PC-3 (cell line): ENCODE results near the gene TSPAN16. TPM values are rescaled to one million over a fixed set of nuclear protein-coding genes. Genes with fewer than 3 reads are reported as not detected.
"Not testable (repeated sequence)": the region's sequence is repeated elsewhere in the genome, so short reads cannot be mapped to it uniquely, and the experiment has no call there.

Source experiments
- ATAC-seq: fragments of 200-7000 bp; cut with Tn5 transposase; 2 replicates; pipeline ENCODE4 v1.9.1; 2020; ENCODE audit warnings: mild to moderate bottlenecking, moderate library complexity
- BruUV-seq: library from RNA; stranded (reverse); fragments of 400-500 nt; replicated peaks from 2 replicates; lab custom pipeline; 2021; lab: Mats Ljungman, UMichigan
- CTCF ChIA-PET: fragments of 300-600 bp; sonication (Branson Sonifier 250); formaldehyde crosslinking; loops from one replicate; lab custom pipeline; 2022; ENCODE audit warnings: antibody characterized with exemption; lab: Charles Lee
- POLR2A ChIA-PET: fragments of 300-600 bp; sonication (Branson Sonifier 250); formaldehyde crosslinking; loops from one replicate; lab custom pipeline; 2022; ENCODE audit warnings: antibody characterized with exemption; ENCODE audit not compliant: unreplicated experiment; lab: Charles Lee
- DNase-seq: peaks from one replicate; pipeline ENCODE4 v3.0.0-alpha.2; 2015
- H2AFZ ChIP-seq: fragments of 300-600 bp; sonication (generic); 2 replicates; pipeline ENCODE4 v1.6.0; 2016; ENCODE audit warnings: antibody characterized with exemption, low read length
- H3F3A ChIP-seq: fragments of 300-600 bp; sonication (generic); one replicate; pipeline ENCODE4 v1.6.0; 2017; ENCODE audit warnings: antibody characterized with exemption, low read length, control low read depth, mild to moderate bottlenecking; ENCODE audit not compliant: unreplicated experiment
- H3K27ac ChIP-seq: fragments of 300-600 bp; sonication (generic); 2 replicates; pipeline ENCODE4 v1.5.1; 2016; ENCODE audit warnings: mild to moderate bottlenecking, low read length
- H3K27me3 ChIP-seq: fragments of 300-600 bp; sonication (generic); 2 replicates; pipeline ENCODE4 v1.6.1; 2016; ENCODE audit warnings: low read length, mixed read lengths
- H3K36me3 ChIP-seq: fragments of 300-600 bp; sonication (generic); 2 replicates; pipeline ENCODE4 v1.6.1; 2016; ENCODE audit warnings: low read depth, mixed run types, low read length, mixed read lengths
- H3K4me1 ChIP-seq: fragments of 300-600 bp; sonication (generic); 2 replicates; pipeline ENCODE4 v1.5.1; 2016; ENCODE audit warnings: low read length; ENCODE audit not compliant: insufficient read depth
- H3K4me2 ChIP-seq: fragments of 300-600 bp; sonication (generic); 2 replicates; pipeline ENCODE4 v1.6.0; 2016; ENCODE audit warnings: low read length
- H3K4me3 ChIP-seq: fragments of 300-600 bp; sonication (generic); 2 replicates; pipeline ENCODE4 v1.5.1; 2016; ENCODE audit warnings: mild to moderate bottlenecking, low read length, mixed read lengths
- H3K79me2 ChIP-seq: fragments of 300-600 bp; sonication (generic); 2 replicates; pipeline ENCODE4 v1.6.1; 2017; ENCODE audit warnings: low read length, mixed read lengths
- H3K9ac ChIP-seq: fragments of 300-600 bp; sonication (generic); 2 replicates; pipeline ENCODE4 v1.6.0; 2016; ENCODE audit warnings: mild to moderate bottlenecking, low read length
- H3K9me2 ChIP-seq: fragments of 300-600 bp; sonication (generic); replicated peaks from 2 replicates; pipeline ENCODE4 v1.6.1; 2016; ENCODE audit warnings: mixed run types, low read length, mixed read lengths
- H3K9me3 ChIP-seq: fragments of 300-600 bp; sonication (generic); 2 replicates; pipeline ENCODE4 v1.6.1; 2016; ENCODE audit warnings: low read length, mixed read lengths
- H4K20me1 ChIP-seq: fragments of 300-600 bp; sonication (generic); 2 replicates; pipeline ENCODE4 v1.6.1; 2016; ENCODE audit warnings: low read length, mixed read lengths
- EZH2 ChIP-seq: fragments of 300-600 bp; sonication (generic); IDR thresholded peaks from one replicate; pipeline ENCODE4 v1.6.1; 2017; ENCODE audit warnings: antibody characterized with exemption, mild to moderate bottlenecking, low read length; ENCODE audit not compliant: unreplicated experiment
- EZH2phosphoT487 ChIP-seq: fragments of 300-600 bp; sonication (generic); IDR thresholded peaks from 2 replicates; pipeline ENCODE4 v1.6.1; 2018; ENCODE audit warnings: mild to moderate bottlenecking, antibody characterized with exemption, low read length, borderline replicate concordance
- intact Hi-C: fragments of 100-400 bp; cut with micrococcal nuclease; formaldehyde crosslinking; loops from 2 replicates; pipeline ENCODE4 v1.9.0; 2023
- total RNA-seq: library from RNA; depleted of rRNA; stranded (reverse); fragments of >200 nt; gene quantifications from 2 replicates; pipeline ENCODE4 v1.2.3, GENCODE V29; 2014
- TF ChIP-seq, protein P1 (sequence below): fragments of 300-600 bp; sonication (generic); conservative IDR thresholded peaks from 2 replicates; pipeline ENCODE4 v1.5.1; 2017; ENCODE audit warnings: antibody characterized with exemption, low read depth, mild to moderate bottlenecking, low read length

TSPAN16 gene
- total RNA-seq, 1 experiment from 2014 or later = not detected

GRCh38 chr19:11347546-11348039 is 51.6 kb downstream of the TSPAN16 start:
- Histone ChIP-seq H3F3A (no peaks in the 10 kb centered on the region), H2AFZ (no peak overlapping the region), H3K9ac (no peak overlapping the region), H3K4me3 (no peak overlapping the region), H3K36me3 (no peaks in the 10 kb centered on the region), H3K27me3 (no peaks in the 10 kb centered on the region), H3K79me2 (peaks cover 22% of the 10 kb centered on the region), H3K9me3 (no peaks in the 10 kb centered on the region), H3K9me2 (no peaks in the 10 kb centered on the region), H3K27ac (0 out of 2 replicates have a peak overlapping the region, but pooled peaks have one; percentile 25), H3K4me2 (peak overlapping the region; percentile 84), H3K4me1 (peaks cover 36% of the 10 kb centered on the region), H4K20me1 (no peaks in the 10 kb centered on the region)
- TF ChIP-seq, protein P1, sequence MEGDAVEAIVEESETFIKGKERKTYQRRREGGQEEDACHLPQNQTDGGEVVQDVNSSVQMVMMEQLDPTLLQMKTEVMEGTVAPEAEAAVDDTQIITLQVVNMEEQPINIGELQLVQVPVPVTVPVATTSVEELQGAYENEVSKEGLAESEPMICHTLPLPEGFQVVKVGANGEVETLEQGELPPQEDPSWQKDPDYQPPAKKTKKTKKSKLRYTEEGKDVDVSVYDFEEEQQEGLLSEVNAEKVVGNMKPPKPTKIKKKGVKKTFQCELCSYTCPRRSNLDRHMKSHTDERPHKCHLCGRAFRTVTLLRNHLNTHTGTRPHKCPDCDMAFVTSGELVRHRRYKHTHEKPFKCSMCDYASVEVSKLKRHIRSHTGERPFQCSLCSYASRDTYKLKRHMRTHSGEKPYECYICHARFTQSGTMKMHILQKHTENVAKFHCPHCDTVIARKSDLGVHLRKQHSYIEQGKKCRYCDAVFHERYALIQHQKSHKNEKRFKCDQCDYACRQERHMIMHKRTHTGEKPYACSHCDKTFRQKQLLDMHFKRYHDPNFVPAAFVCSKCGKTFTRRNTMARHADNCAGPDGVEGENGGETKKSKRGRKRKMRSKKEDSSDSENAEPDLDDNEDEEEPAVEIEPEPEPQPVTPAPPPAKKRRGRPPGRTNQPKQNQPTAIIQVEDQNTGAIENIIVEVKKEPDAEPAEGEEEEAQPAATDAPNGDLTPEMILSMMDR = no peak
- TF ChIP-seq EZH2 (no peak), EZH2phosphoT487 (no peak)
- ChIA-PET POLR2A (no interaction called here), CTCF (no interaction called here)
- intact Hi-C loops = loop anchor here (2.0 kb wide), 1 partner anchor 55 kb away; no protein-coding TSS in a partner anchor
- peak; percentile 55 for DNase-seq
- BruUV-seq = no TSS peak
- ATAC-seq = no peak

DNA sequence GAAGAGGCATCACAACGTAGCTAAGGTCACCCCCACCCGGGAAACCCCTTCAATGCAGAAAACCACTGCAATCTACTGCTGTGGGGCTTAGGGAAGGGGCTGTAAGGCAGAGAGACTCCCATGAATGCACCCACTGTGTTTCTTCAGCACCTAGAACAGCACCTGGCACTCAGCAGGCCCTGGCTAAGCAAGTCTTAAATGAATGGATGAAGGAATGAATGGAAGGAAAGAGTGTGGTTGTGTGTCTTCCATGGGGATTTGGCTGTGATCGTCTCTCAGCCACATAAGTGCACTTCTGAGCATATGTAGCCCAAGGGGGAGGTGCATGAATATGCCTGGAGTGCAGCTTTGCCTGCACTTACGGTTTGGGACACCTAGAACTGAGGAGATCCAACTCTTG is 53.2 kb downstream of the TSPAN16 start:
- Histone ChIP-seq H3K9me2 (no peaks in the 10 kb centered on the region), H3K36me3 (no peaks in the 10 kb centered on the region), H3K27ac (no peak overlapping the region), H4K20me1 (no peaks in the 10 kb centered on the region), H3F3A (no peaks in the 10 kb centered on the region), H3K4me3 (no peak overlapping the region), H3K27me3 (no peaks in the 10 kb centered on the region), H3K79me2 (peaks cover 11% of the 10 kb centered on the region), H2AFZ (no peak overlapping the region), H3K4me1 (peaks cover 26% of the 10 kb centered on the region), H3K9me3 (no peaks in the 10 kb centered on the region), H3K9ac (no peak overlapping the region), H3K4me2 (no peak overlapping the region)
- TF ChIP-seq EZH2 (no peak), EZH2phosphoT487 (no peak)
- TF ChIP-seq, protein P1 = no peak
- CTCF ChIA-PET = no interaction called here
- ATAC-seq (no peak), DNase-seq (no peak)
- intact Hi-C loops = no loop called here
- POLR2A ChIA-PET = no interaction called here
- no TSS peak for BruUV-seq

- ATAC-seq, H4K20me1 ChIP-seq, H3K9me3 ChIP-seq, DNase-seq, H3K4me3 ChIP-seq, H3K9ac ChIP-seq, H3F3A ChIP-seq, BruUV-seq, H3K4me1 ChIP-seq, POLR2A ChIA-PET, H3K9me2 ChIP-seq, H3K27me3 ChIP-seq, H3K27ac ChIP-seq, H2AFZ ChIP-seq, H3K36me3 ChIP-seq, H3K4me2 ChIP-seq, intact Hi-C loops: not testable (repeated sequence)
- CTCF ChIA-PET = interaction anchor here (0.6 kb wide), 1 partner anchor 21 kb away, joined by 10 read pairs; the partner anchor contains the start of gene SWSAP1
- peaks cover 13% of the 10 kb centered on the region for H3K79me2 ChIP-seq
Observed at GRCh38 chr19:11354102-11354501, 58.1 kb downstream of the TSPAN16 start.
